HG02970 (cell line): ENCODE measurements around the gene RALGDS.
"Not testable (repeated sequence)": the region's sequence is repeated elsewhere in the genome, so short reads cannot be mapped to it uniquely, and the experiment has no call there.

ENCODE experiments used
- ATAC-seq: cut with Tn5 transposase; IDR thresholded peaks from one replicate; pipeline ENCODE4 v1.9.1; 2021; ENCODE audit warnings: mild to moderate bottlenecking, moderate library complexity, moderate number of reproducible peaks; ENCODE audit not compliant: unreplicated experiment, low FRiP score

Gene RALGDS

DNA sequence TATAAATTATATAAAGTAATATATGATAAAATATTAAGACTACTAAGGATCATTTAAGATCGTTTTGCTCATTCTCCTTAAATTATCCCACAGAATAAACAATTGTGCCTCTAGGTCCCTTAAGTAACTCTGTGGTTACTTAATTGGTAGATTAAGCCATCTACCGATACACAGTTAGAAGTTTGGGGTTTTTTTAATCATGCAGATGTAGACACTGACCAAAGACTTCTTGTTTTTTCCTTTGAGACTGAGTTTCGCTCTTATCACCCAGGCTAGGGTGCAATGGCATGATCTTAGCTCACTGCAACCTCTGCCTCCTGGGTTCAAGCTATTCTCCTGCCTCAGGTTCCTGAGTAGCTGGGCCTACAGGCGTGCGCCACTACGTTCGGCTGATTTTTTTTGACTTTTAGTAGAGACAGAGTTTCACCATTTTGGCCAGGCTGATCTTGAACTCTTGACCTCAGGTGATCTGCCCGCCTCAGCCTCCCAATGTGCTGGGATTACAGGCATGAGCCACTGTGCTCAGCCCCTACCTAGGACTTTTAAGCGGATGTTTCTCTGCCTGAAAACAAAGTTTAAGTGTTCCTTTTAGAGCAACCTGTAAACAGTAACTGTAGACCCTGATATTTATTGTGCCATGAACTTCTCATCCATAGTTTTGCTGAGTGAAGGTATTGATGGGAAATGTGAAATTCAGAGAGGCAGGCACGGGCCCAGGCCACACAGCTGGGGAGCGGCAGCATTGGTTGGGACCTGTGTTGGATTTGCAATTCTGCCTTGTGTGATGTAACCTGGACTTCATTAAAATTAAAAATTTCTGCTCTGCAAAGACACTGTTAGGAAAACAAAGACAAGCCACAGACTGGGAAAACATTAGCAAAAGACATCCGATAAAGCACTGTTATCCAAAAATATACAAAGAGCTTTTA lies 47.7 kb downstream of the RALGDS start:
- ATAC-seq = no peak

DNA sequence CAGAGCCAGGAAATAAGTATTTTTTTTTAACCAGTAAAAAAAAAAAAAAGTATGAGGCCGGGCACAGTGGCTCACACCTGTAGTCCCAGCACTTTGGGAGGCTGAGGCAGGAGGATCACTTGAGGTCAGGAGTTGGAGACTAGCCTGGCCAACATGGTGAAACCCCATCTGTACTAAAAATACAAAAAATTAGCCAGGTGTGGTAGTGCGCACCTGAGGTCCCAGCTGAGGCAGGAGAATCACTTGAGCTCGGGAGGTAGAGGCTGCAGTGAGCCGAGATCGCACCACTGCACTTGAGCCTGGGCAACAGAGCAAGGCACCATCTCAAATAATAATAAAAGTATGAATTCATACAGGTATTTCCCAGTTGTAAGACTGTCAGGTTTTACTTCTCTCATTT lies 48.8 kb downstream of the RALGDS start:
- ATAC-seq = not testable (repeated sequence)

- no peak for ATAC-seq
Measured at GRCh38 chr9:133071484-133072150, 49.4 kb downstream of the RALGDS start.

DNA sequence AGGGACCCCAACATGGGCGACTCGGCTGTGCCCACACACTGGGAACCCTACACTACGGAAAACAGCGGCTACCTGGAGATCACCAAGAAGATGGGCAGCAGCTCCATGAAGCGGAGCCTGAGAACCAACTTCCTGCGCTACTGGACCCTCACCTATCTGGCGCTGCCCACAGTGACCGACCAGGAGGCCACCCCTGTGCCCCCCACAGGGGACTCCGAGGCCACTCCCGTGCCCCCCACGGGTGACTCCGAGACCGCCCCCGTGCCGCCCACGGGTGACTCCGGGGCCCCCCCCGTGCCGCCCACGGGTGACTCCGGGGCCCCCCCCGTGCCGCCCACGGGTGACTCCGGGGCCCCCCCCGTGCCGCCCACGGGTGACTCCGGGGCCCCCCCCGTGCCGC lies 50.1 kb downstream of the RALGDS start:
- not testable (repeated sequence) for ATAC-seq

- not testable (repeated sequence) for ATAC-seq
Measured at GRCh38 chr9:133070500-133070961, 50.5 kb downstream of the RALGDS start.

GRCh38 chr9:133068431-133068830 lies 52.6 kb downstream of the RALGDS start:
- not testable (repeated sequence) for ATAC-seq

DNA sequence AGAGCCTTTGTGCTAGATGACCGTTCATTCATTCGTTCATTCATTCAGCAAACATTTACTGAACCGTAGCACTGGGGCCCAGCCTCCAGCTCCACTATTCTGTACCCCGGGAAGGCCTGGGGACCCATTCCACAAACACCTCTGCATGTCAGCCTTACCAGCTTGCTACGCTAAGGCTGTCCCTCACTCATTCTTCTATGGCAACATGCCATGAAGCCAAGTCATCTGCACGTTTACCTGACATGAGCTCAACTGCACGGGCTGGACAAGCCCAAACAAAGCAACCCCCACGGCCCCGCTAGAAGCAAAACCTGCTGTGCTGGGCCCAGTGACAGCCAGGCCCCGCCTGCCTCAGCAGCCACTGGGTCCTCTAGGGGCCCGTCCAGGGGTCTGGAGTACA lies 53.2 kb downstream of the RALGDS start:
- ATAC-seq = no peak

- ATAC-seq = no peak
Measured at GRCh38 chr9:133067006-133067405, 54.0 kb downstream of the RALGDS start.

DNA sequence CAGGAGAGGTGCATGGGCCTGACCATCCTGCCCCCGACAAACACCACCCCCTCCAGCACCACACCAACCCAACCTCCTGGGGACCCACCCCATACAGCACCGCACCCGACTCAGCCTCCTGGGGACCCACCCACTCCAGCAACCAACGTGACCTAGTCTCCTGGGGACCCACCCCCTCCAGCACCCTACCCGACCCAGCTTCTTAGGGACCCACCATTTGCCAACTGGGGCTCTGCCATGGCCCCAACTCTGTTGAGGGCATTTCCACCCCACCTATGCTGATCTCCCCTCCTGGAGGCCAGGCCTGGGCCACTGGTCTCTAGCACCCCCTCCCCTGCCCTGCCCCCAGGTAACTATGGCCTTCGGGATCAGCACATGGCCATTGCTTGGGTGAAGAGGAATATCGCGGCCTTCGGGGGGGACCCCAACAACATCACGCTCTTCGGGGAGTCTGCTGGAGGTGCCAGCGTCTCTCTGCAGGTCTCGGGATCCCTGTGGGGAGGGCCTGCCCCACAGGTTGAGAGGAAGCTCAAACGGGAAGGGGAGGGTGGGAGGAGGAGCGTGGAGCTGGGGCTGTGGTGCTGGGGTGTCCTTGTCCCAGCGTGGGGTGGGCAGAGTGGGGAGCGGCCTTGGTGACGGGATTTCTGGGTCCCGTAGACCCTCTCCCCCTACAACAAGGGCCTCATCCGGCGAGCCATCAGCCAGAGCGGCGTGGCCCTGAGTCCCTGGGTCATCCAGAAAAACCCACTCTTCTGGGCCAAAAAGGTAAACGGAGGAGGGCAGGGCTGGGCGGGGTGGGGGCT lies 54.7 kb downstream of the RALGDS start:
- ATAC-seq = no peak

DNA sequence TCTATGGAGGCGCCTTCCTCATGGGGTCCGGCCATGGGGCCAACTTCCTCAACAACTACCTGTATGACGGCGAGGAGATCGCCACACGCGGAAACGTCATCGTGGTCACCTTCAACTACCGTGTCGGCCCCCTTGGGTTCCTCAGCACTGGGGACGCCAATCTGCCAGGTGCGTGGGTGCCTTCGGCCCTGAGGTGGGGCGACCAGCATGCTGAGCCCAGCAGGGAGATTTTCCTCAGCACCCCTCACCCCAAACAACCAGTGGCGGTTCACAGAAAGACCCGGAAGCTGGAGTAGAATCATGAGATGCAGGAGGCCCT lies 56.0 kb downstream of the RALGDS start:
- no peak for ATAC-seq

- ATAC-seq = no peak
Measured at GRCh38 chr9:133064241-133065069, 56.6 kb downstream of the RALGDS start.

GRCh38 chr9:133063500-133064231 lies 57.4 kb downstream of the RALGDS start:
- ATAC-seq = no peak

DNA sequence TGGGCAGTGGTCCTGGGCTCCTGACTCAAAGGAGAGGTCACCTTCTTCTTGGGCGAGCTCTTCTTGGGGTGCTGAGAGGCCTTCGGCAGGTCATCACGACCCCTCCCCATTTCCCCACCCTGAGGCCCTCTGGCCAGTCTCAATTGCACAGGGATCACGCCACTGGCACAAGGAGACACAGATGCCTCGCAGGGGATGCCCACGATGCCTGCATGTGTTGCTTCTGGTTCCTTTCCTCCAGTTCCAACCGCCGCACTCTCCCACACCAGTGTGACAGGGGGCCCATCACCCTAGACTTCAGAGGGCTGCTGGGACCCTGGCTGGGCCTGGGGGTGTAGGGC lies 57.9 kb downstream of the RALGDS start:
- ATAC-seq = no peak

DNA sequence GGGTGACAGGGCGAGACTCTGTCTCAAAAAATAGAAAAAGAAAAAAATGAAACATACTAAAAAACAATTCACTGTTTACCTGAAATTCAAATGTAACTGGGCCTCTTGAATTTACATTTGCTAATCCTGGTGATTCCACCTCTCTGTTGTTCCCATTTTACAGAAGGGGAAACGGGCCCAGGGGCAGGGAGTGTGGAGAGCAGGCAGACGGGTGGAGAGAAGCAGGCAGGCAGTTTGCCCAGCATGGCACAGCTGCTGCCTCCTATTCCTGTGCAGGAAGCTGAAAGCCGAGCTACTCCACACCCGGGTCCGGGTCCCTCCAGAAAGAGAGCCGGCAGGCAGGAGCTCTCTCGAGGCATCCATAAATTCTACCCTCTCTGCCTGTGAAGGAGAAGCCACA lies 58.5 kb downstream of the RALGDS start:
- ATAC-seq = not testable (repeated sequence)

DNA sequence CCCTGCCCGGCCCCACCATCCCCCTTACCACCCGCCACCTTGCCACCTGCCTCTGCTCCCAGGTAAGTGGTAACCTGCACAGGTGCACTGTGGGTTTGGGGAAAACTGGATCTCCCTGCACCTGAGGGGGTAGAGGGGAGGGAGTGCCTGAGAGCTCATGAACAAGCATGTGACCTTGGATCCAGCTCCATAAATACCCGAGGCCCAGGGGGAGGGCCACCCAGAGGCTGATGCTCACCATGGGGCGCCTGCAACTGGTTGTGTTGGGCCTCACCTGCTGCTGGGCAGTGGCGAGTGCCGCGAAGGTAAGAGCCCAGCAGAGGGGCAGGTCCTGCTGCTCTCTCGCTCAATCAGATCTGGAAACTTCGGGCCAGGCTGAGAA lies 59.3 kb downstream of the RALGDS start, which contains the start of gene CEL:
Gene CEL (plus strand): TSS at position 218 of the 382 bp plus-strand sequence. CDS start 22 bp downstream, at position 240.
- not testable (repeated sequence) for ATAC-seq

DNA sequence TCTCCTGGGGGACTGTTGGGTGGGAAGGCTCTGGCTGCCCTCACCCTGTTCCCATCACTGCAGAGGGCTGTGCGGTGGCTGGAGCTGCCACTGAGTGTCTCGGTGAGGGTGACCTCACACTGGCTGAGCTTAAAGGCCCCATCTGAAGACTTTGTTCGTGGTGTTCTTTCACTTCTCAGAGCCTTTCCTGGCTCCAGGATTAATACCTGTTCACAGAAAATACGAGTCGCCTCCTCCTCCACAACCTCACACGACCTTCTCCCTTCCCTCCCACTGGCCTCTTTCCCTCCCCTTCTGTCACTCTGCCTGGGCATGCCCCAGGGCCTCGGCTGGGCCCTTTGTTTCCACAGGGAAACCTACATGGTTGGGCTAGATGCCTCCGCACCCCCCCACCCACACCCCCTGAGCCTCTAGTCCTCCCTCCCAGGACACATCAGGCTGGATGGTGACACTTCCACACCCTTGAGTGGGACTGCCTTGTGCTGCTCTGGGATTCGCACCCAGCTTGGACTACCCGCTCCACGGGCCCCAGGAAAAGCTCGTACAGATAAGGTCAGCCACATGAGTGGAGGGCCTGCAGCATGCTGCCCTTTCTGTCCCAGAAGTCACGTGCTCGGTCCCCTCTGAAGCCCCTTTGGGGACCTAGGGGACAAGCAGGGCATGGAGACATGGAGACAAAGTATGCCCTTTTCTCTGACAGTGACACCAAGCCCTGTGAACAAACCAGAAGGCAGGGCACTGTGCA lies 59.8 kb downstream of the RALGDS start:
- not testable (repeated sequence) for ATAC-seq

DNA sequence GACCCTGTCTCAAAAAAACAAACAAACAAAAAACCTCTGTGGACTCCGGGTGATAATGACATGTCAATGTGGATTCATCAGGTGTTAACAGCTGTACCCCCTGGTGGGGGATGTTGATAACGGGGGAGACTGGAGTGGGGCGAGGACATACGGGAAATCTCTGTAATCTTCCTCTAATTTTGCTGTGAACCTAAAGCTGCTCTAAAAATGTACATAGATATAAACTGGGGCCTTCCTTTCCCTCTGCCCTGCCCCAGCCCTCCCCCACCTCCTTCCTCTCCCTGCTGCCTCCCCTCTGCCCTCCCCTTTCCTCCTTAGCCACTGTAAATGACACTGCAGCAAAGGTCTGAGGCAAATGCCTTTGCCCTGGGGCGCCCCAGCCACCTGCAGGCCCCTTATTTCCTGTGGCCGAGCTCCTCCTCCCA lies 60.6 kb downstream of the RALGDS start:
- no peak for ATAC-seq

GRCh38 chr9:133059623-133060022 lies 61.4 kb downstream of the RALGDS start:
- no peak for ATAC-seq
